Natural killer cell (primary cell): ENCODE results near the gene CENPB. TPM values are rescaled to one million over a fixed set of nuclear protein-coding genes. Genes with fewer than 3 reads are reported as not detected.
"Not testable (repeated sequence)": the region's sequence is repeated elsewhere in the genome, so short reads cannot be mapped to it uniquely, and the experiment has no call there.

Experiments used
- ATAC-seq, 3 donors: fragments of 150-1000 bp in 2 of 3; fragments of 200-7000 bp in 1 of 3; cut with Tn5 transposase; 1 replicate in 1 of 3; 2 replicates in 2 of 3; pipeline ENCODE4 v1.10.0; 2021; ENCODE audit warnings: mild to moderate bottlenecking in 2 of 3, moderate library complexity in 2 of 3
- DNase-seq, 2 donors: peaks; one replicate each; pipeline versions ENCODE4 v3.0.0 to v3.0.0-alpha.2; 2013 to 2021; ENCODE audit warnings: mixed read lengths in 1 of 2
- H3K27ac ChIP-seq: one replicate; pipeline ENCODE4 v1.5.1; 2013; ENCODE audit warnings: mild to moderate bottlenecking, low read length
- H3K27me3 ChIP-seq: one replicate; pipeline ENCODE4 v1.6.1; 2013; ENCODE audit warnings: low read length; ENCODE audit not compliant: control insufficient read depth, insufficient read depth
- H3K36me3 ChIP-seq: one replicate; pipeline ENCODE4 v1.6.1; 2013; ENCODE audit warnings: low read length; ENCODE audit not compliant: control insufficient read depth, insufficient read depth
- H3K4me1 ChIP-seq: one replicate; pipeline ENCODE4 v1.6.1; 2013; ENCODE audit warnings: low read length; ENCODE audit not compliant: control insufficient read depth, insufficient read depth
- H3K4me3 ChIP-seq: one replicate; pipeline ENCODE4 v1.5.1; 2013; ENCODE audit warnings: low read length
- H3K9me3 ChIP-seq: one replicate; pipeline ENCODE4 v1.6.1; 2013; ENCODE audit warnings: low read length; ENCODE audit not compliant: control insufficient read depth, insufficient read depth
- H3K27ac Mint-ChIP-seq, 2 donors: one replicate each; pipeline ENCODE4 v1.8.0; 2022; ENCODE audit warnings: mild to moderate bottlenecking in 2 of 2, mixed read lengths in 2 of 2, moderate library complexity in 1 of 2
- H3K27me3 Mint-ChIP-seq, 2 donors: one replicate each; pipeline ENCODE4 v1.8.0; 2022; ENCODE audit warnings: low read depth in 2 of 2, mixed read lengths in 2 of 2
- H3K36me3 Mint-ChIP-seq: one replicate; pipeline ENCODE4 v1.8.0; 2022; ENCODE audit warnings: mixed read lengths
- H3K4me1 Mint-ChIP-seq, 2 donors: one replicate each; pipeline ENCODE4 v1.8.0; 2022; ENCODE audit warnings: mixed read lengths in 2 of 2
- H3K4me3 Mint-ChIP-seq: one replicate; pipeline ENCODE4 v1.8.0; 2022; ENCODE audit warnings: mild to moderate bottlenecking, moderate library complexity, mixed read lengths
- H3K9me3 Mint-ChIP-seq, 2 donors: one replicate each; pipeline ENCODE4 v1.8.0; 2022; ENCODE audit warnings: mixed read lengths in 2 of 2
- WGBS: methylation state at CpG from one replicate; pipeline ENCODE4 v1.1.7; 2013; ENCODE audit warnings: missing lambda C conversion rate; ENCODE audit not compliant: insufficient coverage; 5-methylcytosine and 5-hydroxymethylcytosine counted together
- intact Hi-C: fragments of 100-400 bp; cut with micrococcal nuclease; formaldehyde crosslinking; loops from one replicate; pipeline ENCODE4 v1.14.2; 2022
- total RNA-seq, 4 donors: library from RNA; stranded (reverse); fragments of 120-200 nt in 1 of 4; gene quantifications; one replicate each; pipeline versions ENCODE4 v1.2.3 to v1.2.4, GENCODE V29; 2013 to 2022
- TF ChIP-seq, protein P1 (sequence below): fragments of 200-600 bp; IDR thresholded peaks from one replicate; pipeline ENCODE4 v1.8.0; 2022; ENCODE audit warnings: antibody characterized with exemption

Gene CENPB, protein sequence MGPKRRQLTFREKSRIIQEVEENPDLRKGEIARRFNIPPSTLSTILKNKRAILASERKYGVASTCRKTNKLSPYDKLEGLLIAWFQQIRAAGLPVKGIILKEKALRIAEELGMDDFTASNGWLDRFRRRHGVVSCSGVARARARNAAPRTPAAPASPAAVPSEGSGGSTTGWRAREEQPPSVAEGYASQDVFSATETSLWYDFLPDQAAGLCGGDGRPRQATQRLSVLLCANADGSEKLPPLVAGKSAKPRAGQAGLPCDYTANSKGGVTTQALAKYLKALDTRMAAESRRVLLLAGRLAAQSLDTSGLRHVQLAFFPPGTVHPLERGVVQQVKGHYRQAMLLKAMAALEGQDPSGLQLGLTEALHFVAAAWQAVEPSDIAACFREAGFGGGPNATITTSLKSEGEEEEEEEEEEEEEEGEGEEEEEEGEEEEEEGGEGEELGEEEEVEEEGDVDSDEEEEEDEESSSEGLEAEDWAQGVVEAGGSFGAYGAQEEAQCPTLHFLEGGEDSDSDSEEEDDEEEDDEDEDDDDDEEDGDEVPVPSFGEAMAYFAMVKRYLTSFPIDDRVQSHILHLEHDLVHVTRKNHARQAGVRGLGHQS
- total RNA-seq: 10 to 100 TPM; 46.7 to 62.6 (median 55.4) TPM
- 45.1 TPM for total RNA-seq (2013)

DNA sequence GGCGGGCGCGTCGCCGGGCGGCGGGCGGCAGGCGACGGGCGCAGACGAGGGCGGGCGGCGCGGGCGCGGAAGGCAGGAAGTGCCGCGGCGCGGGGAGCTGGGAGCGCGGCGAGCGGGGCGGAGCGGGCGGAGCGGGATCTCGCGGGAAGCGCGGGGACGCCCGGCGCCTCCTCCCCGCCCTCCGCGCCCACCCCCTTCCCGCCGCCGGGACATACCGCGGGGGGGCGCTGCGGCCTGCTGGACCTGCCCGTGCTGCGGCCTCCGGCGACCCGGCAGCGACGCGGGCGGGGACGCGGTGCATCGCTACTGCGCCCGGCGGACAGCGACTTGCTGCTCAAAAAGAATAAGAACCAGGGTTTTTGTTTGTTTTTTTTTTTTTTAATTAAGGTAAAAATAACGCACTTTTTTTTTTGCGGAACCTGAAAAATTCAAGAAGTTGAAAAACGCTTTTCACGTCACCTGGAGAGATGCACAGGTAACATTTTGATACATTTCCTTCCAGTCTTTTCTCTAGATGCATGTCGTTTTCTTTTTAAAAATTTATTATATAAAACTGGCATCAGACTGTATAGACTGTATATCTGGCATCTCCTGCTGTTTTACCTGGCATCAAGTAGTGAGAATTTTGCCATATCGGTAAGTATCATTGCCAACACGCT is at the start of gene CENPB:
TSS of gene CENPB (minus strand) at position 76 of the 659 bp plus-strand sequence. CDS start 257 bp downstream, outside the sequence.
- Histone ChIP-seq H3K4me1 (peaks cover 25% of the 10 kb centered on the region), H3K4me3 (peak within 1 kb of the TSS; percentile 50), H3K9me3 (no peaks in the 10 kb centered on the region), H3K27me3 (no peaks in the 10 kb centered on the region), H3K27ac (peak within 1 kb of the TSS; percentile 57), H3K36me3 (no peaks in the 10 kb centered on the region)
- peak within 1 kb of the TSS; percentile 65 to 69 for H3K27ac Mint-ChIP-seq
- H3K27me3 Mint-ChIP-seq: no peaks in the 10 kb centered on the region
- ATAC-seq (peak; percentile 93 to 98 (median 95)), DNase-seq (peak; percentile 93)
- peak within 1 kb of the TSS; percentile 84 for H3K4me3 Mint-ChIP-seq
- peaks cover 18 to 44% of the 10 kb centered on the region in 2 donors for H3K4me1 Mint-ChIP-seq
- H3K9me3 Mint-ChIP-seq: no peaks in the 10 kb centered on the region
- no peaks in the 10 kb centered on the region for H3K36me3 Mint-ChIP-seq
- WGBS: 1% methylated on average over 65 of the region's 70 CpGs
- TF ChIP-seq, protein P1, sequence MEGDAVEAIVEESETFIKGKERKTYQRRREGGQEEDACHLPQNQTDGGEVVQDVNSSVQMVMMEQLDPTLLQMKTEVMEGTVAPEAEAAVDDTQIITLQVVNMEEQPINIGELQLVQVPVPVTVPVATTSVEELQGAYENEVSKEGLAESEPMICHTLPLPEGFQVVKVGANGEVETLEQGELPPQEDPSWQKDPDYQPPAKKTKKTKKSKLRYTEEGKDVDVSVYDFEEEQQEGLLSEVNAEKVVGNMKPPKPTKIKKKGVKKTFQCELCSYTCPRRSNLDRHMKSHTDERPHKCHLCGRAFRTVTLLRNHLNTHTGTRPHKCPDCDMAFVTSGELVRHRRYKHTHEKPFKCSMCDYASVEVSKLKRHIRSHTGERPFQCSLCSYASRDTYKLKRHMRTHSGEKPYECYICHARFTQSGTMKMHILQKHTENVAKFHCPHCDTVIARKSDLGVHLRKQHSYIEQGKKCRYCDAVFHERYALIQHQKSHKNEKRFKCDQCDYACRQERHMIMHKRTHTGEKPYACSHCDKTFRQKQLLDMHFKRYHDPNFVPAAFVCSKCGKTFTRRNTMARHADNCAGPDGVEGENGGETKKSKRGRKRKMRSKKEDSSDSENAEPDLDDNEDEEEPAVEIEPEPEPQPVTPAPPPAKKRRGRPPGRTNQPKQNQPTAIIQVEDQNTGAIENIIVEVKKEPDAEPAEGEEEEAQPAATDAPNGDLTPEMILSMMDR: peak; percentile 84
- intact Hi-C loops: loop anchor here (1.0 to 10.0 kb wide), 3 partner anchors 34 to 298 kb away; partner anchors contain the start of gene AP5S1

DNA sequence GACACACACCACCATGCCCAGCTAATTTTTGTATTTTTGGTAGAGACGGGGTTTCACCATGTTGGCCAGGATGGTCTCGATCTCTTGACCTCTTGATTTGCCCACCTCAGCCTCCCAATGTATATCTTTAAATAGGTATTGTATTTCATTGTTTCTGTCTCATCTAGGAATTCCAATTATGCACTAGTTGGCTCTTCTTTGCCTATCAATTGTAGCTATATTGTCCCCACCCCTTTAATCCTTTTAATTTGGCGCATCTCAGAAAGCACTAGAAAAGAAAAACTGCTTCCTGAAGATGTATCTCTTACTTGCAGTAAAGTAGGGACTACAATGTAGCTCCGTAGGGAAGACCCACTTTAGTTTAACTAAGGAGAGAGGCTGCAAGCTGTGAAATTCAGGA is 49.6 kb upstream of the CENPB start:
- intact Hi-C loops: no loop called here
- Mint-ChIP-seq H3K9me3 (no peaks in the 10 kb centered on the region), H3K36me3 (no peaks in the 10 kb centered on the region), H3K27me3 (no peaks in the 10 kb centered on the region), H3K4me3 (no peak overlapping the region), H3K27ac (no peak overlapping the region), H3K4me1 (no peaks in the 10 kb centered on the region)
- Histone ChIP-seq H3K36me3 (no peaks in the 10 kb centered on the region), H3K4me3 (no peak overlapping the region), H3K4me1 (no peaks in the 10 kb centered on the region), H3K27me3 (no peaks in the 10 kb centered on the region), H3K9me3 (no peaks in the 10 kb centered on the region), H3K27ac (no peak overlapping the region)
- TF ChIP-seq, protein P1: no peak
- DNase-seq: no peak
- 100% methylated on average over 2 of the region's 4 CpGs for WGBS
- ATAC-seq: no peak

DNA sequence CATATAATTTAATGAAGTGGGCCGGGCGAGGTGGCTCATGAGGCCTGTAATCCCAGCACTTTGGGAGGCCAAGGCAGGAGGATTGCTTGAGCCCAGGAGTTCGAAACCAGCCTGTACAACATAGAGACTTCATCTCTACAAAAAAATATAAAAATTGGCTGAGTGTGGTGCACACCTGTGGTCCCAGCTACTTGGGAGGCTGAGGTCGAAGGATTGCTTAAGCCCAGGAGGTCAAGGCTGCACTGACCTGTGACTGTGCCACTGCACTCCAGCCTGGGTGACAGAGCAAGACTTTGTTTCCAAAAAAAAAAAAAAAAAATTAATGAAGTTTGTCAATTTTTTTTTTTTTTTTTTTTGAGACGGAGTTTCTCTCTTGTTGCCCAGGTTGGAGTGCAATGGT is 43.4 kb upstream of the CENPB start:
- intact Hi-C loops, H3K9me3 Mint-ChIP-seq, H3K4me1 ChIP-seq, H3K36me3 Mint-ChIP-seq, H3K4me3 Mint-ChIP-seq, DNase-seq, H3K4me3 ChIP-seq, H3K27ac Mint-ChIP-seq, H3K36me3 ChIP-seq, H3K27me3 Mint-ChIP-seq, H3K27me3 ChIP-seq, ATAC-seq, H3K27ac ChIP-seq, H3K9me3 ChIP-seq: not testable (repeated sequence)
- peaks cover 10 to 11% of the 10 kb centered on the region in 2 donors for H3K4me1 Mint-ChIP-seq
- 94% methylated on average over 5 of the region's 5 CpGs for WGBS

DNA sequence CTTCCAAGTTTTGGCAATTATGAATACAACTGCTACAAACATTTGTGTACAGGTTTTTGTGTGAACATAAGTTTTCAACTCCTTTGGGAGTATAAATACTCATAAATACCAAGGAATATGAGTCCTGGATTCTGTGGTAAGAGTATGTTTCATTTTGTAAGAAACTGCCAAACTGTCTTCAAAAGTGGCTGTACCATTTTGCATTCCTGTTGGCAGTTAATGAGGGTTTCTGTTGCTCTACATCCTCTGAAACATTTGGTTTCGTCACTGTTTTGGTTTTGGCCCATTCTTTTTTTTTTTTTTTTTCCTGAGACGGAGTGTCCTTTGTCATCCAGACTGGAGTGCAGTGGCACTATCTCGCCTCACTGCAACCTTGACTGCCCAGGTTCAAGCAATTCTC is 42.3 kb upstream of the CENPB start:
- Histone ChIP-seq H3K36me3 (peaks cover 10% of the 10 kb centered on the region), H3K4me1 (no peaks in the 10 kb centered on the region), H3K27me3 (no peaks in the 10 kb centered on the region), H3K4me3 (no peak overlapping the region), H3K9me3 (no peaks in the 10 kb centered on the region), H3K27ac (no peak overlapping the region)
- H3K4me1 Mint-ChIP-seq: peaks cover 10 to 11% of the 10 kb centered on the region in 2 donors
- H3K9me3 Mint-ChIP-seq: no peaks in the 10 kb centered on the region
- TF ChIP-seq, protein P1: no peak
- WGBS: 90% methylated on average over 3 of the region's 3 CpGs
- intact Hi-C loops: no loop called here
- H3K36me3 Mint-ChIP-seq: no peaks in the 10 kb centered on the region
- no peak for DNase-seq
- no peak overlapping the region for H3K4me3 Mint-ChIP-seq
- H3K27ac Mint-ChIP-seq: no peak overlapping the region
- H3K27me3 Mint-ChIP-seq: no peaks in the 10 kb centered on the region
- no peak for ATAC-seq
